Suppressor macrophage treated with lipopolysaccharide for 4 hours (primary cell): ENCODE measurements around the gene EBF3.
"Not testable (repeated sequence)": the region's sequence is repeated elsewhere in the genome, so short reads cannot be mapped to it uniquely, and the experiment has no call there.

Experiments
- DNase-seq: peaks from one replicate; pipeline ENCODE4 v3.0.0-alpha.2; 2020

Gene EBF3

GRCh38 chr10:129926066-129927055, 37.7 kb downstream of the EBF3 start:
- no peak for DNase-seq

- no peak for DNase-seq
Observed at GRCh38 chr10:129924375-129925085, 39.5 kb downstream of the EBF3 start.

GRCh38 chr10:129922598-129923123, 41.4 kb downstream of the EBF3 start:
- no peak for DNase-seq

- DNase-seq = no peak
Observed at GRCh38 chr10:129921801-129922597, 42.1 kb downstream of the EBF3 start.

- no peak for DNase-seq
Observed at GRCh38 chr10:129921065-129921670, 42.9 kb downstream of the EBF3 start.

GRCh38 chr10:129920187-129920586, 43.9 kb downstream of the EBF3 start:
- not testable (repeated sequence) for DNase-seq

GRCh38 chr10:129919358-129919757, 44.7 kb downstream of the EBF3 start:
- no peak for DNase-seq

- DNase-seq = no peak
Observed at GRCh38 chr10:129918836-129919235, 45.2 kb downstream of the EBF3 start.

- DNase-seq = no peak
Observed at GRCh38 chr10:129918401-129918800, 45.7 kb downstream of the EBF3 start.

- no peak for DNase-seq
Observed at GRCh38 chr10:129917936-129918335, 46.1 kb downstream of the EBF3 start.

GRCh38 chr10:129916506-129916995, 47.5 kb downstream of the EBF3 start:
- no peak for DNase-seq

- no peak for DNase-seq
Observed at GRCh38 chr10:129915526-129916378, 48.3 kb downstream of the EBF3 start.

- DNase-seq = no peak
Observed at GRCh38 chr10:129914960-129915359, 49.1 kb downstream of the EBF3 start.

- DNase-seq = no peak
Observed at GRCh38 chr10:129914153-129914855, 49.8 kb downstream of the EBF3 start.

- DNase-seq = no peak
Observed at GRCh38 chr10:129912986-129913695, 50.9 kb downstream of the EBF3 start.

- no peak for DNase-seq
Observed at GRCh38 chr10:129912166-129912917, 51.7 kb downstream of the EBF3 start.

GRCh38 chr10:129911451-129912165, 52.5 kb downstream of the EBF3 start:
- DNase-seq = no peak

GRCh38 chr10:129910861-129911260, 53.2 kb downstream of the EBF3 start:
- DNase-seq = no peak
